Activated T-helper 2 cell treated with anti-CD3 and anti-CD28 coated beads, Interferon-gamma antibody, Interleukin-2, Interleukin-4, amounts not matched to agents 10 μg/mL and 5 μg/mL and 100 μg/mL, durations not matched to agents 14 hours and 24 hours and 36 hours (primary cell): Measurements from ENCODE around the gene COMT. TPM values are rescaled to one million over a fixed set of nuclear protein-coding genes. Genes with fewer than 3 reads are reported as not detected.

Source experiments
- DNase-seq: peaks from one replicate; pipeline ENCODE4 v3.0.0; 2021; ENCODE audit warnings: low spot score
- H3K27ac Mint-ChIP-seq: one replicate; pipeline ENCODE4 v1.8.0; 2021; ENCODE audit warnings: mixed read lengths
- H3K27me3 Mint-ChIP-seq: one replicate; pipeline ENCODE4 v1.8.0; 2021; ENCODE audit warnings: low read depth, mixed read lengths
- H3K36me3 Mint-ChIP-seq: one replicate; pipeline ENCODE4 v1.8.0; 2021; ENCODE audit warnings: low read depth, mixed read lengths
- H3K4me1 Mint-ChIP-seq: one replicate; pipeline ENCODE4 v1.8.0; 2021; ENCODE audit warnings: low read depth, mixed read lengths
- H3K4me3 Mint-ChIP-seq: one replicate; pipeline ENCODE4 v1.8.0; 2021; ENCODE audit warnings: low read depth, mild to moderate bottlenecking, moderate library complexity, mixed read lengths
- H3K9me3 Mint-ChIP-seq: one replicate; pipeline ENCODE4 v1.8.0; 2021; ENCODE audit warnings: mixed read lengths
- intact Hi-C: fragments of 100-400 bp; cut with micrococcal nuclease; formaldehyde crosslinking; loops from one replicate; pipeline ENCODE4 v1.15.1; 2023
- total RNA-seq: library from RNA; stranded (reverse); gene quantifications from 2 replicates; pipeline ENCODE4 v1.2.3, GENCODE V29; 2022

COMT gene
- total RNA-seq, 1 donor from 2014 or later, result 93.4 TPM

GRCh38 chr22:19974935-19975706 is 33.5 kb downstream of the COMT start:
- Mint-ChIP-seq H3K4me1 (no peaks in the 10 kb centered on the region), H3K4me3 (no peak overlapping the region), H3K36me3 (no peaks in the 10 kb centered on the region), H3K27ac (no peak overlapping the region), H3K9me3 (no peaks in the 10 kb centered on the region), H3K27me3 (no peaks in the 10 kb centered on the region)
- DNase-seq, result no peak
- intact Hi-C loops, result loop anchor here (5.0 kb wide), 1 partner anchor 52 kb away; no protein-coding TSS in a partner anchor

- no peak for DNase-seq
- Mint-ChIP-seq H3K4me1 (no peaks in the 10 kb centered on the region), H3K4me3 (no peak overlapping the region), H3K27ac (no peak overlapping the region), H3K9me3 (no peaks in the 10 kb centered on the region), H3K27me3 (no peaks in the 10 kb centered on the region), H3K36me3 (no peaks in the 10 kb centered on the region)
- intact Hi-C loops, result no loop called here
Observed at GRCh38 chr22:19975707-19976035, 34.1 kb downstream of the COMT start.

- no peak overlapping the region for H3K27ac Mint-ChIP-seq
- H3K27me3 Mint-ChIP-seq, result no peaks in the 10 kb centered on the region
Observed at GRCh38 chr22:19976671-19977070, 35.1 kb downstream of the COMT start.

GRCh38 chr22:19977296-19978243 is 36.0 kb downstream of the COMT start:
- H3K27me3 Mint-ChIP-seq, result no peaks in the 10 kb centered on the region
- intact Hi-C loops, result no loop called here
- H3K4me3 Mint-ChIP-seq, result no peak overlapping the region
- no peak for DNase-seq
- H3K36me3 Mint-ChIP-seq, result no peaks in the 10 kb centered on the region
- no peaks in the 10 kb centered on the region for H3K9me3 Mint-ChIP-seq
- H3K27ac Mint-ChIP-seq, result no peak overlapping the region
- H3K4me1 Mint-ChIP-seq, result no peaks in the 10 kb centered on the region

More at GRCh38 chr22:19976671-19977070, 35.1 kb downstream of the COMT start:
- no peak for DNase-seq
- intact Hi-C loops, result no loop called here
- Mint-ChIP-seq H3K36me3 (no peaks in the 10 kb centered on the region), H3K4me3 (no peak overlapping the region), H3K4me1 (no peaks in the 10 kb centered on the region), H3K9me3 (no peaks in the 10 kb centered on the region)

- no peak overlapping the region for H3K4me3 Mint-ChIP-seq
- no peak for DNase-seq
- intact Hi-C loops, result no loop called here
- H3K27me3 Mint-ChIP-seq, result no peaks in the 10 kb centered on the region
- no peak overlapping the region for H3K27ac Mint-ChIP-seq
- no peaks in the 10 kb centered on the region for H3K9me3 Mint-ChIP-seq
- H3K4me1 Mint-ChIP-seq, result no peaks in the 10 kb centered on the region
- no peaks in the 10 kb centered on the region for H3K36me3 Mint-ChIP-seq
Observed at GRCh38 chr22:19978748-19979147, 37.2 kb downstream of the COMT start.

- Mint-ChIP-seq H3K36me3 (no peaks in the 10 kb centered on the region), H3K4me3 (no peak overlapping the region), H3K4me1 (no peaks in the 10 kb centered on the region), H3K27me3 (peaks cover under 1% of the 10 kb centered on the region), H3K27ac (no peak overlapping the region), H3K9me3 (no peaks in the 10 kb centered on the region)
- no peak for DNase-seq
- intact Hi-C loops, result no loop called here
Observed at GRCh38 chr22:19979712-19980493, 38.3 kb downstream of the COMT start.

- H3K4me3 Mint-ChIP-seq, result no peak overlapping the region
- H3K36me3 Mint-ChIP-seq, result no peaks in the 10 kb centered on the region
- no peaks in the 10 kb centered on the region for H3K4me1 Mint-ChIP-seq
- DNase-seq, result no peak
- intact Hi-C loops, result no loop called here
- H3K9me3 Mint-ChIP-seq, result no peaks in the 10 kb centered on the region
- peaks cover 2% of the 10 kb centered on the region for H3K27me3 Mint-ChIP-seq
- H3K27ac Mint-ChIP-seq, result no peak overlapping the region
Observed at GRCh38 chr22:19980766-19981165, 39.2 kb downstream of the COMT start.

GRCh38 chr22:19981171-19981960 is 39.8 kb downstream of the COMT start:
- intact Hi-C loops, result no loop called here
- H3K27me3 Mint-ChIP-seq, result peaks cover 4% of the 10 kb centered on the region
- no peaks in the 10 kb centered on the region for H3K9me3 Mint-ChIP-seq
- no peaks in the 10 kb centered on the region for H3K36me3 Mint-ChIP-seq
- no peak overlapping the region for H3K27ac Mint-ChIP-seq
- no peak for DNase-seq
- H3K4me3 Mint-ChIP-seq, result no peak overlapping the region
- H3K4me1 Mint-ChIP-seq, result no peaks in the 10 kb centered on the region

GRCh38 chr22:19981961-19982920 is 40.7 kb downstream of the COMT start:
- Mint-ChIP-seq H3K27me3 (peaks cover 4% of the 10 kb centered on the region), H3K9me3 (no peaks in the 10 kb centered on the region), H3K36me3 (no peaks in the 10 kb centered on the region), H3K4me3 (no peak overlapping the region), H3K4me1 (no peaks in the 10 kb centered on the region), H3K27ac (no peak overlapping the region)
- DNase-seq, result no peak
- intact Hi-C loops, result no loop called here

- intact Hi-C loops, result no loop called here
Observed at GRCh38 chr22:19982991-19983578, 41.5 kb downstream of the COMT start.

GRCh38 chr22:19983741-19984140 is 42.2 kb downstream of the COMT start:
- DNase-seq, result no peak
- Mint-ChIP-seq H3K27ac (no peak overlapping the region), H3K36me3 (no peaks in the 10 kb centered on the region), H3K4me1 (no peaks in the 10 kb centered on the region), H3K9me3 (no peaks in the 10 kb centered on the region), H3K4me3 (no peak overlapping the region), H3K27me3 (peaks cover 4% of the 10 kb centered on the region)
- intact Hi-C loops, result no loop called here

More at GRCh38 chr22:19982991-19983578, 41.5 kb downstream of the COMT start:
- no peak overlapping the region for H3K27ac Mint-ChIP-seq
- H3K9me3 Mint-ChIP-seq, result no peaks in the 10 kb centered on the region
- H3K4me3 Mint-ChIP-seq, result no peak overlapping the region
- H3K36me3 Mint-ChIP-seq, result no peaks in the 10 kb centered on the region
- H3K4me1 Mint-ChIP-seq, result no peaks in the 10 kb centered on the region
- peaks cover 4% of the 10 kb centered on the region for H3K27me3 Mint-ChIP-seq
- no peak for DNase-seq
